PC-9 (cell line): ENCODE measurements around the gene NUDT16L1.

Experiments used
- CTCF ChIP-seq: fragments of 200-600 bp; sonication (generic); conservative IDR thresholded peaks from 2 replicates; pipeline ENCODE4 v1.6.1; 2017; ENCODE audit warnings: mixed run types, antibody characterized with exemption, mild to moderate bottlenecking, moderate library complexity
- EZH2 ChIP-seq: fragments of 200-600 bp; sonication (generic); IDR thresholded peaks from 2 replicates; pipeline ENCODE4 v1.8.0; 2017; ENCODE audit warnings: antibody characterized with exemption, low read depth

GRCh38 chr16:4673387-4674046, 19.8 kb upstream of the NUDT16L1 start:
- TF ChIP-seq CTCF (no peak), EZH2 (no peak)
